ENCODE measurements around the gene NFATC4. TPM values are rescaled to one million over a fixed set of nuclear protein-coding genes. Genes with fewer than 3 reads are reported as not detected.

The NFATC4 gene
- total RNA-seq, 1 experiment from 2014 or later: 7.6 TPM

DNA sequence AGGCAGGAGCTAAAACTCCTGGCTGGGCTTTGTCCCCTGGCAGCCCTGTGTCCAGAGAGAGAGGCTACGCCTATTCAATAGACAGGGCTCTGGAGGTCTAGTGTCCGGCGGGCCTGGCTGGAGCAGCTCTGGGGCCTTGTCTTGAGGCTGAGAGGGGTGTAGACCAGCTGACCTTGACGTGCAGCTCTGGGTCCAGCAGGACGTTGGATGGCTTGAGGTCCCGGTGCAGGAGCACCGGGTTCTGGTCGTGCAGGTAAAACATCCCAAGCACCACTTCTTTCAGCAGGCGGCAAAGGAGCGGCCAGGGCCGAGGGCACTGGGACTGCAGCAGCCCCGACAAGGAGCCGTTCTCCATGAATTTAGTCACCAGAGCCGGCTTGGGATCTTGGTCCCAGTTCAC, 29.1 kb upstream of the NFATC4 start:
- DNase-seq (ENCODE audit: low read depth, low spot score): no peak
- Histone ChIP-seq H3K9me3 (ENCODE audit: control insufficient read depth in 1 of 2, insufficient read depth in 1 of 2, low read depth in 1 of 2, low read length in 2 of 2) (no peaks in the 10 kb centered on the region), H3K9me2 (ENCODE audit: insufficient read depth) (no peaks in the 10 kb centered on the region), H3K27ac (ENCODE audit: low read depth, low read length) (no peak overlapping the region), H3K9ac (ENCODE audit: low read length) (no peak overlapping the region), H3K4me3 (replicated peaks in 1 of 2; ENCODE audit: low read depth in 1 of 2, low read length in 2 of 2) (no peak overlapping the region), H2AFZ (ENCODE audit: low read depth, low read length, poor library complexity, severe bottlenecking) (no peak overlapping the region), H4K20me1 (ENCODE audit: insufficient read depth) (no peaks in the 10 kb centered on the region), H3K4me1 (ENCODE audit: control insufficient read depth in 1 of 2, insufficient read depth in 2 of 2, low read length in 2 of 2) (peaks cover 3 to 6% of the 10 kb centered on the region in 2 experiments), H3K27me3 (ENCODE audit: insufficient read depth, low read length) (no peaks in the 10 kb centered on the region), H3K4me2 (ENCODE audit: low read length) (no peak overlapping the region), H3K79me2 (ENCODE audit: insufficient read depth, low read length) (no peaks in the 10 kb centered on the region), H3K36me3 (ENCODE audit: control insufficient read depth in 1 of 2, insufficient read depth in 2 of 2, low read length in 2 of 2) (no peaks in the 10 kb centered on the region)
- no peak for ATAC-seq
- BruUV-seq (replicated peaks): no TSS peak
- ChIA-PET CTCF (interaction anchor here (0.6 kb wide), 1 partner anchor 93 kb away, joined by 3 read pairs; no protein-coding TSS in a partner anchor), POLR2A (no interaction called here), RAD21 (ENCODE audit: low non-redundant PET in 1 of 2, low total read pairs in 2 of 2, uncharacterized antibody in 2 of 2, unreplicated experiment in 2 of 2) (no interaction called here)
- TF ChIP-seq ZNF274 (IDR thresholded peaks at IDR 0.05; ENCODE audit: low read depth, low read length) (no peak), MAX (IDR thresholded peaks at IDR 0.05) (no peak), SP1 (IDR thresholded peaks at IDR 0.05; ENCODE audit: low read depth) (no peak), EGR1 (IDR thresholded peaks at IDR 0.05; ENCODE audit: low read depth) (no peak), POLR2AphosphoS5 (IDR thresholded peaks at IDR 0.05; ENCODE audit: low read depth, low read length) (no peak), ZFX (IDR thresholded peaks at IDR 0.05) (no peak), TCF7L2 (IDR thresholded peaks at IDR 0.05; ENCODE audit: borderline replicate concordance, extremely low read depth, insufficient read depth, insufficient read length) (no peak), ELF1 (IDR thresholded peaks at IDR 0.05; ENCODE audit: borderline replicate concordance, low read depth) (no peak), EZH2phosphoT487 (IDR thresholded peaks at IDR 0.05; ENCODE audit: borderline replicate concordance) (no peak), SRF (IDR thresholded peaks at IDR 0.05; ENCODE audit: low read depth) (no peak), JUND (IDR thresholded peaks at IDR 0.05) (no peak), SIN3A (IDR thresholded peaks at IDR 0.05; ENCODE audit: low read depth) (no peak), YY1 (IDR thresholded peaks at IDR 0.05; ENCODE audit: extremely low read depth, insufficient replicate concordance, low read depth, low read length) (no peak), POLR2A (IDR thresholded peaks at IDR 0.05; ENCODE audit: borderline replicate concordance, extremely low read depth, insufficient read depth, insufficient read length) (no peak), CBX3 (IDR thresholded peaks at IDR 0.05; ENCODE audit: low read depth) (no peak)
- TF ChIP-seq, protein P1, sequence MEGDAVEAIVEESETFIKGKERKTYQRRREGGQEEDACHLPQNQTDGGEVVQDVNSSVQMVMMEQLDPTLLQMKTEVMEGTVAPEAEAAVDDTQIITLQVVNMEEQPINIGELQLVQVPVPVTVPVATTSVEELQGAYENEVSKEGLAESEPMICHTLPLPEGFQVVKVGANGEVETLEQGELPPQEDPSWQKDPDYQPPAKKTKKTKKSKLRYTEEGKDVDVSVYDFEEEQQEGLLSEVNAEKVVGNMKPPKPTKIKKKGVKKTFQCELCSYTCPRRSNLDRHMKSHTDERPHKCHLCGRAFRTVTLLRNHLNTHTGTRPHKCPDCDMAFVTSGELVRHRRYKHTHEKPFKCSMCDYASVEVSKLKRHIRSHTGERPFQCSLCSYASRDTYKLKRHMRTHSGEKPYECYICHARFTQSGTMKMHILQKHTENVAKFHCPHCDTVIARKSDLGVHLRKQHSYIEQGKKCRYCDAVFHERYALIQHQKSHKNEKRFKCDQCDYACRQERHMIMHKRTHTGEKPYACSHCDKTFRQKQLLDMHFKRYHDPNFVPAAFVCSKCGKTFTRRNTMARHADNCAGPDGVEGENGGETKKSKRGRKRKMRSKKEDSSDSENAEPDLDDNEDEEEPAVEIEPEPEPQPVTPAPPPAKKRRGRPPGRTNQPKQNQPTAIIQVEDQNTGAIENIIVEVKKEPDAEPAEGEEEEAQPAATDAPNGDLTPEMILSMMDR (IDR thresholded peaks at IDR 0.05 in 2 of 3, conservative IDR thresholded peaks at IDR 0.05 in 1 of 3; ENCODE audit: borderline replicate concordance in 1 of 3, insufficient read depth in 1 of 3, low read depth in 2 of 3, low read length in 2 of 3): no peak
- intact Hi-C loops (cut with micrococcal nuclease): no loop called here
